DMS53 (cell line): Measurements from ENCODE around the gene CCDC192.

Experiments
- DNase-seq: peaks from one replicate; lab custom pipeline; 2025; lab: John Stamatoyannopoulos, UW

The CCDC192 gene

GRCh38 chr5:127885176-127885575 is 182.0 kb downstream of the CCDC192 start:
- peak; percentile 87 for DNase-seq

DNA sequence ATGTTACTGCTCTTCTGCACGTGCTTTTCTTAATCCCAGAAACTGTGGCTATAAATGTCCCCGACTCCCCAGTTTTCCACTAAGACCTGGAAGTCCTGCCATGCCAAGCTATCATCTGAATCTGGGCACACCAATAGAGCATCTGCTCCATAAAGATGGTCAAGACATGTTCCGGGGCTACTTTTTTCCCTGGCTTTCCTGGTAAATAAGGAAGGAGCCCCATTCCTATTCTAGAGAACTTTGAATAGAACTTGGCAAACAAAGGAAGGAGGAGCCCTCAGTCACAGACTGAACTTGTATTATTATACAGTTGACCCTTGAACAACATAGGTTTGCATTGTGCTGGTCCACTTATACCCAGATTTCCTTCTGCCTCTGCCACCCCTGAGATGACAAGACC is 182.9 kb downstream of the CCDC192 start:
- peak; percentile 62 for DNase-seq

DNA sequence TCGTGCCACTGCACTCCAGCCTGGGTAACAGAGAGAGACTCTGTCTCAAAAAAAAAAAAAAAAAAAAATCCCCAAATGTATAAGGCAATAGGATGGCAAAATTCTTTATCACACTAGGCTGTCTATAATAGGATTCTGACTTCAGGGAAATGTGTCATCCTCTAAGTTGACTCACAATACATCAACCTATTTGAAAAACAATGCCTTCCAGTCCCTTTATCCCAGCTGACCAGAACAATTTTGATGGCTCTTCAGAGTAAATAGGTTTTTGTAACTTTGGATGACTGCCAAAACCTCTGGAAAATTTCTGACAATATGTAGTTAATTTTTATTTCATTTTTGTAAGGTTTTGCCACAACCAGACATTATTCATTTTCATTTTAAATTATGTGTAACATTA is 184.1 kb downstream of the CCDC192 start:
- peak; percentile 74 for DNase-seq

DNA sequence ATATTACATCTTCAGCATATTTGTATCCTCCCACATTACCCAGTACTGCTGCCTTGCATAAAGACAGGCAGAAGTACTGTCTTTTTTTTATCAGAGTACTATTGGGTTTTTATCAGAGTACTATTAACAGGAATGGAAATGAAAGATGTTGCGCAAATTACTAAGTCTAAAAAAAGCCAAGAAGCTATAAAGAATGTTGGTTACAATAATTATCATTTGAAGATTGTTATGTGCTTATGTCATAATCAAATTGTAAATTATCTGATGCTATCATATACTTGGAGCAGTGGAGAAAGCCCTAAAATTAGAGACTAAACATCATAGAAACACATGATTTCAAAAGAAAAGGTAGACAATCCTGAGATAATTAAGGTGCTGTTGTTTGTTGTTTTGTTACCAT is 188.8 kb downstream of the CCDC192 start:
- DNase-seq, result no peak

GRCh38 chr5:127892467-127893207 is 189.4 kb downstream of the CCDC192 start:
- peak; percentile 91 for DNase-seq

- DNase-seq, result no peak
Observed at GRCh38 chr5:127893232-127893631, 190.0 kb downstream of the CCDC192 start.

DNA sequence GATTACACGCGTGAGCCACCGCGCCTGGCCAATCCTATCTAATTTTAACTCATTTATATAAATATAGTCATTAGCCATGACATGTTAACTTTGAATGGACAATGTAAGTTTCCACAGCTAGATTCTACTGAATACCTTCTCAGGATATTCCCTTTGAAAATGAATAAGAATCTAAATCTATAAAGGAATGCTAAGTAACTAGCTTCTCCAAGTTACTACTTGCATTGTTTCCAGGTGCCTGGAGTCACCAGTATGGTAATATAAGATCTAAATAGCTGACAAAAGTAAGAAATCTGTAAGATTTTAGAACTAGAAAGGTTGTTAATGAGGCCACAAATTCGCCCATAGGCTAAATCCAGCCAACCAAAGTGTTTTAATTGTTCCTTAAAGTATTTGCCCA is 191.3 kb downstream of the CCDC192 start:
- no peak for DNase-seq

GRCh38 chr5:127898551-127899213 is 195.5 kb downstream of the CCDC192 start:
- DNase-seq, result no peak

DNA sequence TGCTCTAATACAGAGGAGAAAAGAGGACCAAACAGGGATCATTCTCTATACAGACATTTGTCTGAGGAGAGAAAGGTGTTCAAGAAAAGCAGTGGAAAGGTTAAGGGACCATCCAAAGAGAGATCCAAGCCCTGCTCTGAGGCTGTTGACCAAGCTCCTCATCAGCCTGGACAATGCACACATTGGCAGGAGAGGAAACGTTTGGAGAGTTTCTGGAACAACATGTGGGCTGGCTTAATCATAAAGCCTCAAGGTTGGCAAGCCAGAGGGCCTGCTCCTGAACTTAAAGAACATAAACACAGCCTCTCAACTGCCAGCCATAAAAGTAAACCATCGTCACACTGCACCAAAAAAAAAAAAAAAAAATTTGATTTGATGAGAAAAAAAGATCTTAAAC is 196.0 kb downstream of the CCDC192 start:
- peak; percentile 31 for DNase-seq

GRCh38 chr5:127906562-127907204 is 203.5 kb downstream of the CCDC192 start:
- no peak for DNase-seq

DNA sequence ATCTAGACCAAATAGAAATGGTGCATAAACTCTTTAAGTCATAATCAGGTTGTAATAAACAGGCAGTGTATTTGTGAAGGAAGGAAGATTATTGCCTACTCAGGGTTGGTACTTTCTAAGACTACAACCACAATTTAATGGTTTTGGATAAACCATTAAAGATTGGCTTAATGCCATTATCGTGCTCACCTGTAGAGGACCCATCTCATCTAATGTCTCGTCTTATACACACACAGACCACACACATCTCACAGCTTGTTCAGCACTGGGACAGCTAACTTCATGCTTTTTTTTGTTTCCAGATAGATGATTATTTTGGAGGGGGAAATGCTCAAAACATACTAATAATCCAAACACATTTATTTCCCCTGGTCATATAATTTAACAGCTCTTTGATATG is 204.7 kb downstream of the CCDC192 start:
- DNase-seq, result no peak

- DNase-seq, result peak; percentile 75
Observed at GRCh38 chr5:127909066-127909465, 205.9 kb downstream of the CCDC192 start.

GRCh38 chr5:127909821-127910220 is 206.6 kb downstream of the CCDC192 start:
- no peak for DNase-seq

GRCh38 chr5:127910307-127910956 is 207.2 kb downstream of the CCDC192 start:
- DNase-seq, result no peak

DNA sequence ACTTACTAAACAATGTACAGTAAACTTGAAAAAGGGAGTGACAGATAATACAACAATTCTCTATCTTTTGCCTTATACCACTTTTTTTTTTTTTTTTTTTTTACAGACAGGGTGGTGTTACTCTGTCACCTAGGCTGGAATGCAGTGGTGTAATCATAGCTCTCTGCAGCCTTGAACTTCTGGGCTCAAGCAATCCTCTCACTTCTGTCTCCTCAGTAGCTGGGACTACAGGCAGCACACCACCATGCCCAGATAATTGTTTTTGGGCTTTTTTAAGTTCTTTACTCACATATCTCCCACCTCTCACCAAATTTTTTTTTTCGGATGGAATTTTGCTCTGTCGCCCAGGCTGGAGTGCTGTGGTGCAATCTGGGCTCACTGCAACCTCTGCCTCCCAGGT is 208.4 kb downstream of the CCDC192 start:
- no peak for DNase-seq

GRCh38 chr5:127912411-127912810 is 209.2 kb downstream of the CCDC192 start:
- no peak for DNase-seq

- DNase-seq, result no peak
Observed at GRCh38 chr5:127916885-127917573, 213.8 kb downstream of the CCDC192 start.

DNA sequence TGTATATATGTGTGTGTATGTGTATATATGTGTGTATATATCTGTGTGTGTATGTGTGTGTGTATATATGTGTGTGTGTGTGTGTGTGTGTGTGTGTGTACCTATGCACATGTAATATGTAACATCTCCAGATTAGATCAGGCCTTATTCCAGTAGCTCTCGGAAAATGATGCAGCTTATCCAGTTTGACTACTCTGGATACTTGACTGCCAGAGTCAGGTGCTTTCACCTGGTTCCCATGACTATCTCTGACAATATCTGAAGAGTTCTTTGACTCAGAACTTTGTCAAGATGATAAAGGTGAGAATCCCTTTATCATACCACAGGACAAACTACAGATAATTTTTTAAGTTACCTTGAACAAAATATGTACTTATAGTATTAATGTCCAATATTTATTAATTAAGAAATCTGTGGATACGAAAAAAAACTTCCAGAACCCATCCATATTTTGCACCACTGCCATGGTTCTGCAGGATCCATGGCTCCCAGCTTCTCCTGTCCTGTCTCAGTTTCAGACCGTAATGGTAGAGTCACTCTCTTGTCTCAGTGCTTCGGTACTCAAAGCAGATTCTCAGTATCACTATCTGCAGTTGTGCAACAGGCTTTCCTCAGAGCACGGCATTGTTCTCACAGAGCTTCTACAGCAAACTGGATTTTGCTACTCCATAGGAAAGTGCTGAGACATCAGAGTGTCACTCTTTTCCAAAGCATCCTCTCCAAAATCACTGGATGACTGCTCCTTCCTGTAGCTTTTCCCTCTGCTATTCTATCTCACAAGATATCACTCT is 216.0 kb downstream of the CCDC192 start:
- DNase-seq, result peak; percentile 81

- peak; percentile 28 for DNase-seq
Observed at GRCh38 chr5:127919818-127920217, 216.6 kb downstream of the CCDC192 start.

GRCh38 chr5:127920936-127921335 is 217.7 kb downstream of the CCDC192 start:
- DNase-seq, result no peak

DNA sequence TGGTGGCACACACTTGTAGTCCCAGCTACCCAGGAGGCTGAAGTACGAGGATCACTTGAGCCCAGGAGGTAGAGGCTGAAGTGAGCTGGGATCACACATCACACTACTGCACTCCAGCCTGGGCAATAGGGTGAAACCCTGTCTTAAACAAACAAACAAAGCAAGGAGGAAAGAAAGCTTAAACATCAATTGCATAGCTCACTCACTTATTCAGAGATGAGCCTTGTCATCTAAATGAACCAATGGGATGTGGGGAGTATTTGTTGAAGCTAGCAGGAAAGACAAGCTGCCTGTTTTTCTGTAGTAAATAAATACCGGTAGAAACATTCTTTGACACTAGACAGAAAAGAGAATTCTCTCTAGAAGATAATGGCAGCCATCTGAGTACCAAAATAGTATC is 219.4 kb downstream of the CCDC192 start:
- DNase-seq, result peak; percentile 80
